T-helper 1 cell treated with Interleukin-12 subunit alpha and Interleukin-12 subunit beta and Interleukin-4 antibody, amounts not matched to agents 30 ng/mL and 1 ng/mL, for 36 hours (primary cell): ENCODE results near the gene PPP2R3C. TPM values are rescaled to one million over a fixed set of nuclear protein-coding genes. Genes with fewer than 3 reads are reported as not detected.
"Not testable (repeated sequence)": the region's sequence is repeated elsewhere in the genome, so short reads cannot be mapped to it uniquely, and the experiment has no call there.

ENCODE experiments used
- intact Hi-C: fragments of 100-400 bp; cut with micrococcal nuclease; formaldehyde crosslinking; loops from one replicate; pipeline ENCODE4 v1.15.1; 2024
- total RNA-seq: library from RNA; stranded (reverse); gene quantifications from 2 replicates; pipeline ENCODE4 v1.2.3, GENCODE V29; 2022

Gene PPP2R3C
- 43.1 and 44.2 TPM in 2 replicates for total RNA-seq

DNA sequence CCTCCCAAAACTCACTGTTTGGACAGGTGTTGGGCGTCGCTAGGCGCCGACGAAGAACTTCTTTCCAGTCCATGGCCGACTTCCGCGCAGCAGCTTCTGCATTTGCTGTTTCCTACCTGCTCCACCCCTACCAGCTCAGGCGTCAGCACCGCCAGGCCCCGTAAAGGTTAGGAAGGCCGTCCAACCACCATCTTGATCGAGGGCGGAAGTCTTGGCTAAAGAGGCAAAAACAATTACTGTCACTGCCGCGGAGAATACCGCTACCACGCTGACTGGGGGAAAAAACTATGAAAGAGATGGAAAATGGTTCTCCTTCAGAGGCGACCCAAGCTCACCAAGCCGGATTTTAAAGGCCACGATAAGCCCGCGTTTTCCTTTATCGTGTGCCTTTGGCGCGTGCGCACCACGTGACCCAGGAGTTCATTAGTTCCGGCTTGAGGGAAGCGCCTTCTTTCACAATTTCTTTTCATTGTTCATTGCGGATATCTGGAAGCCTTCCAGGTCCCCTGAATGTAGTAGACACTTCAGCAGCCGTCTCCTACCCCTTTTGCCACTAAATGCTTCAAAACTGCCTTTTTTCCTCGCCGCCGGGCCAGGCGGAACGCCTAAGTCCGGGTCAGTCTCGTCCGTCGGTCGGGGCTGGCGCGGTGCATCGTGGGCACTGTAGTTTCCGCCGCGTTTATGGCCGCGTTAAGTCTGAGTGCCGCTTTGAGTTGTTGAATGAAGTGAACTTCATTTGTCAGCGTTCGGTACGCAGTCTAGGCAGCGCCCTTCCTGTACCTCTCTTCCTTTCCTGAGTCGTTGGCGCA lies at the start of gene PPP2R3C, which contains the start of gene PRORP:
Gene PPP2R3C, minus strand, starts transcription at position 104 of the 809 bp plus-strand sequence. Its CDS starts 31 bp downstream, at position 73.
Gene PRORP, plus strand, starts transcription at position 666 of the 809 bp plus-strand sequence. CDS start 694 bp downstream, outside the sequence.
- intact Hi-C loops = loop anchor here (1.0 to 5.0 kb wide), 17 partner anchors 39 to 704 kb away; partner anchors contain the start of genes BRMS1L, CFL2, EAPP and FAM177A1

DNA sequence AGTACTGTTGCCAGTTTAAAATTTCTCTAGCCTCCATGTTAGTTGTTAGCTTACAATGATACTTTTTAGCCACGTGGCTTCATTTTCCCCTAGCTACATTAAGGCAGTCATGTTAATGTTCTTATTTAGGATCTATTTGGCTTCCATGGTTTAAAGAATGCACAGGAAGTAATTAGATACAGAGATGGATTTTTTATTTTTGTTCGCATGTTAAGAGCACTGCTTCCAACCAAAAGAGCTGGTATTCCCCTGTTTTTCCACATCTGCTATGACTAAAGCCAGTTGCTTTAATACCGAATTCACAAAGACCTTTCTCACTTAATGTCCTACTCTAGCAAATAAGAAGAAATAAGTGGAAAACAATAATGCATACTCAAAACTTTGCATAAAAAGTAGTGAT lies 45.7 kb upstream of the PPP2R3C start:
- intact Hi-C loops = no loop called here

DNA sequence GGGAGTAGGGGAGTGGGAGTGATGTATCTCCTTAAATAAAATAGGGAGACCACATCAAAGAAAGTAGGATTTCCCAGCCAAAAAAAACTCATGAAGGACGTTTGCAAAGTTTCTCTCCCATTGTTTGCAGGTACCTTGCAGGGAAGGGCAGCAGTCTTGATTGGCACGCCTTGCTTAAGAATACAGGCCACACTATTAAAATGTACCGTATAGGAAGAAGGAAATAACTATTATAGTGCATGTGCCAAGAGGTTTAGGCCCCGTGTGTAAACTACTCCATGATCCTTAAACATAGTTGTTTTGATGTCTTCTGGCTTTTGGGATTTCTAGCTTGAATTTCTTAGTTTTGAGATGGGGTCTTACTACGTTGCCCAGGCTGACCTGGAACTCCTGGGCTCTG lies 43.1 kb upstream of the PPP2R3C start:
- intact Hi-C loops = loop anchor here (5.0 kb wide), 1 partner anchor 37 kb away; no protein-coding TSS in a partner anchor

DNA sequence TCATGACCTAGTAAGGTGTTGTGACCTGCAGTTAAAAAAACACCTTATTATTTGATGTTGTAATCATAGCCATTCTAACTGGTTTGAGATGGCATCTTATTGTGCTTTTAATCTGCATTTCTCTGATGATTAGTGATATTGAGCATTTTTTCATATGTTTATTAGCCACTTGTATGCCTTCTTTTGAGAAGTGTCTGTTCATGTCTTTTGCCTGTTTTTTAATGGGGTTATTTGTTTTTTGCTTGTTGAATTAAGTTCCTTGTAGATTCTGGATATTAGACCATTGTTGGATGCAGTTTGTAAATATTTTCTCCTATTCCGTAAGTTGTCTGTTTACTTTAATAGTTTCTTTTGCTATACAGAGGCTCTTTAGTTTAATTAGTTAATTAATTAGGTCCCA lies 41.6 kb upstream of the PPP2R3C start:
- intact Hi-C loops = loop anchor here (5.0 kb wide), 1 partner anchor 39 kb away; no protein-coding TSS in a partner anchor

GRCh38 chr14:35161231-35161630 lies 39.4 kb upstream of the PPP2R3C start:
- intact Hi-C loops = loop anchor here (1.0 to 5.0 kb wide), 4 partner anchors 39 to 132 kb away; partner anchors contain the start of genes PRORP and PSMA6

- intact Hi-C loops = loop anchor here (2.0 to 5.0 kb wide), 3 partner anchors 42 to 133 kb away; partner anchors contain the start of gene PSMA6
Observed at GRCh38 chr14:35159742-35160409, 38.1 kb upstream of the PPP2R3C start.

DNA sequence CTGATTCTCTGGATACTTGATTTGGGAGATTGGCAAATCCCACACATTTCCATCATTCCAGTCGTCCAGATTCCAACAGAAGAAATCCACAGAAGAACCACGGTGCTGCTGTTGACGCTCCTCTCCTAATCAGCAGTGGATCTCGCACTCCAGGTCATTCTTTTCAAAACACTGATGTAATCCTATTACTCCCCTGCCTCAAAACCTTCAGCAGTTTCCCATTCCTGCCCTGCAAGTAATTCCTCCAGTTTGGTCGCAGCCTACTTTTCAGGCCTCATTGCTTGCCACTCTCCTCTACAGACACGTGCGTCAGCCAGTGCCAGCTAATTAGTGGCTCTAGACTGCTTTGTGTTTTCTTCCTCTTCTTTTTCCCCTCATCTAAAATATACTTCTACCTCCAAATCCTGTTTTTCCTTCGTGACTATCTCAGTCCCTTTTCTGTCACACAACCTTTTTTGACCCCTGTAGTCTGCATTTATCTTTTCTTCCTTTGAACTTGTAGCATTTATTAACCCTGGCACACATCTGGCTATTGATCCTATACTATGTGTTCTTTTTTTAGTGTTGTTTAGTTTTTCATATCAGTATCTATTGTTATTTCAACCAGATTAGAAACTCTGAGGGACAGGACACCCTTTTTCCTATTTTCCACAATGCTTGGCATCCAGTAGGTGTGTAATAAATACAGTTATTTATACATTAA lies 37.3 kb upstream of the PPP2R3C start:
- intact Hi-C loops = no loop called here

DNA sequence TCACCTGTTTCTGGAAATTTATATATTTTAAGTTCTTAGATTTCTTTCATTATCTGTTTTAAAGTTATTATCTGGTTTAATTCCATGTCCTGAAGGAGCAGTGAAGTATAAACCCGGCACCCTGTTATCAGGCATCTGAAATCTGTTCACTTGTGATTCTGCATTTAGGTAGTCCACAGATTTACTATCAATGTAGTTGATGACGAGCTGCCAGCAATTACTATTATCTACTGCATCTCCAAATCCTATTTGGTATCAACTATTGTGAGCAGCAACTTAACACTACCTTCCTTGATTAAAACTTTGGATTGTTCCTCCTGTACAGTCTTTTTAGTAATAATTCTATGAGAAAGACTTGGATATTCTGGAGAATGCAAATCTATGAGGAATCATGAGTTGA lies 36.7 kb upstream of the PPP2R3C start:
- intact Hi-C loops = no loop called here

DNA sequence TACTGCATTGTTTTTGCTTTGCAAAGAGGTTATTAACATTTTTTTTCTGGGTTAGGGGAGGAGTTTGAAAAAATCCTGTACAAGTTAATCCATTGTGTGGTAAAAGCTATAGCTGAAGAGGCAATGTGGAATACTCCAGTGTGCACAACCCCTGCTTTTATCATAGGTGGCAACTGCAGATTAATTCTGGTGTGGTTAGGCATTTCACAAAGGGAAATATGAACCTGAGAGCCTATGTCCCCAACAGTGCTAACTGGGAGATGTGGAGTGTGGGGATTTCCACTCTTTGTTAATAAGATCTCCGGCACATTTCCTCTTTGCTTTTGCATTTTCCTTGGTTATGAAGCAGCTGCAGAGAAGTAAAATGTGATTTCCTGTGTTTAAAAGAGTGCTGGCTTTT lies 34.2 kb upstream of the PPP2R3C start:
- intact Hi-C loops = loop anchor here (1.0 kb wide), 1 partner anchor 248 kb away; the partner anchor contains the start of gene NFKBIA

DNA sequence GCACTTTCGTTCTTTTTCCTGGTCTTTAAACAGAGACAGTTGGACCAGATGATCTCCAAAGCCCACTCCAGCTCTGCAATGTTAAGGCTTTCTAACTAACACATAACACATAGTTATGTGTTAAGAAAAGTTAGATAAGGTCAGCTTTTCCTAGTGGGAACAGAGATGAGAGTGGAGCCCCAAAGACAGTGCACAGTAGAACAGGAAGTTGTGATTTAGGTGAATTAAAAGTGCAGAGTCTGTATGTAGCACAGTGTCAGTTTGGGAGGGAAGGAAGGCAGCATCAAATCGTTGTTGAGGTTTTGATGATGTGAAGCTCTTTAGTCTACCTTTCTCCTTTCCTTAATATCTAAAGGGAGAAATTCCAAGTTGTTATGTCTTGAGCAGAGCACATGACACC lies 32.2 kb upstream of the PPP2R3C start:
- intact Hi-C loops = no loop called here

DNA sequence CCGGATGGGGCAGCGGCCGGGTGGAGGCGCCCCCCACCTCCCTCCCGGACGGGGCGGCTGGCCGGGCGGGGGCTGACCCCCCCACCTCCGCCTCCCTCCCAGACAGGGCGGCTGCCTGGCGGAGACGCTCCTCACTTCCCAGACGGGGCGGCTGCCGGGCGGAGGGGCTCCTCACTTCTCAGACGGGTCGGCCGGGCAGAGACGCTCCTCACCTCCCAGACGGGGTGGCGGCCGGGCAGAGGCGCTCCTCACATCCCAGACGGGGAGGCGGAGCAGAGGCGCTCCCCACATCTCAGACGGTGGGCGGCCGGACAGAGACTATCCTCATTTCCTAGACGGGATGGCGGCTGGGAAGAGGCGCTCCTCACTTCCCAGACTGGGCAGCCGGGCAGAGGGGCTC lies 30.7 kb upstream of the PPP2R3C start:
- intact Hi-C loops = not testable (repeated sequence)

- intact Hi-C loops = no loop called here
Observed at GRCh38 chr14:35149239-35149638, 27.4 kb upstream of the PPP2R3C start.

DNA sequence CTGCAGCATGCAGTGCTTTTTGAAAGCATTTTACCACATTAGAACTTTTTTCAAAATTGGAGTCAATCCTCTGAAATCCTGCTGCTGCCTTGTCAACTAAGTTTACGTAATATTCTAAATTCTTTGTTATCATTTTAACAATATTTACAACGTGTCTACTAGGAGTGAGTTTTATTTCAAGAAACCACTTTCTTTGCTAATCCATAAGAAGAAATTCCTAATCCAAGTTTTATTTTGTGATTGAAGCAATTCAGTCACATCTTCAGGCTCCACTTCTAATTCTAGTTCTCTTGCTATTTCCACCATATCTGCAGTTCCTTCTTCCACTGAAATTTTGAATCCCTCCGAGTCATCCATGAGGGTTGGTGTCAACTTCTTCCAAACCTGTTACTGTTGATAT lies 25.9 kb upstream of the PPP2R3C start:
- intact Hi-C loops = no loop called here

DNA sequence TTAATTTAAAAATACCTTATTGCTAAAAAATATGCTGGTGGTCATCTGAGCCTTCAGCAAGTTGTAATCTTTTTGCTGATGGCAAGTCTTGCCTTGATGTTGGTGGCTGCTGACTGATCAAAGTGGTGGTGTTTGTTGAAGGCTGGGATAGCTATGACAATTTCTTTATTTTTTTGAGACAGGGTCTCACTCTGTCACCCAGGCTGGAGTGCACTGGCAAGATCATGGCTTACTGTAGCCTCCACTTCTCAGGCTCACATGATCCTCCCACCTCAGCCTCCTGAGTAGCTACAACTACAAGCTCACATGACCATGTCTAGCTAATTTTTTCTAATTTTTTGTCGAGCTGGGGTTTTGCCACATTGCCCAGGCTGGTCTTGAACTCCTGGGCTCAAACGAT lies 25.4 kb upstream of the PPP2R3C start:
- intact Hi-C loops = no loop called here

DNA sequence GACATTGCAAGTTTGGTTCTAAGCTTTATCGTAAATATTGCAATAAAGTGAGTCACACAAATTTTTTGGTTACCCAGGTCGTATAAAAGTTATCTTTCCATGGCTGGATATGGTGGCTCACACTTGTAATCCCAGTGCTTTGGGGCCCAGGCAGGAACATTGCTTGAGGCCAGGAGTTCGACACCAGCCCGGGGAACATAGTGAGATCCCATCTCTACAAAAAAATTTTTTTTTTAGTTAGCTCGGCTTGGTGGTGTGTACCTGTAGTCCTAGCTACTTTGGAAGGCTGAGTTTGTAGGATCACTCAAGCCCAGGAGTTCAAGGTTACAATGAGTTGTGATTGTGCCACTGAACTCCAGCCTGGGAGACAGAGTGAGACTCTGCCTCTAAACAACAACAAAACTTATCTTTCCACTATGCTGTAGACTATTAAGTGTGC lies 24.9 kb upstream of the PPP2R3C start:
- intact Hi-C loops = no loop called here

- intact Hi-C loops = loop anchor here (1.0 kb wide), 1 partner anchor 543 kb away; no protein-coding TSS in a partner anchor
Observed at GRCh38 chr14:35144029-35144428, 22.2 kb upstream of the PPP2R3C start.

- intact Hi-C loops = loop anchor here (1.0 kb wide), 8 partner anchors 74 to 673 kb away; partner anchors contain the start of gene PSMA6
Observed at GRCh38 chr14:35140718-35141581, 19.2 kb upstream of the PPP2R3C start.

- intact Hi-C loops = no loop called here
Observed at GRCh38 chr14:35138585-35138984, 16.8 kb upstream of the PPP2R3C start.

DNA sequence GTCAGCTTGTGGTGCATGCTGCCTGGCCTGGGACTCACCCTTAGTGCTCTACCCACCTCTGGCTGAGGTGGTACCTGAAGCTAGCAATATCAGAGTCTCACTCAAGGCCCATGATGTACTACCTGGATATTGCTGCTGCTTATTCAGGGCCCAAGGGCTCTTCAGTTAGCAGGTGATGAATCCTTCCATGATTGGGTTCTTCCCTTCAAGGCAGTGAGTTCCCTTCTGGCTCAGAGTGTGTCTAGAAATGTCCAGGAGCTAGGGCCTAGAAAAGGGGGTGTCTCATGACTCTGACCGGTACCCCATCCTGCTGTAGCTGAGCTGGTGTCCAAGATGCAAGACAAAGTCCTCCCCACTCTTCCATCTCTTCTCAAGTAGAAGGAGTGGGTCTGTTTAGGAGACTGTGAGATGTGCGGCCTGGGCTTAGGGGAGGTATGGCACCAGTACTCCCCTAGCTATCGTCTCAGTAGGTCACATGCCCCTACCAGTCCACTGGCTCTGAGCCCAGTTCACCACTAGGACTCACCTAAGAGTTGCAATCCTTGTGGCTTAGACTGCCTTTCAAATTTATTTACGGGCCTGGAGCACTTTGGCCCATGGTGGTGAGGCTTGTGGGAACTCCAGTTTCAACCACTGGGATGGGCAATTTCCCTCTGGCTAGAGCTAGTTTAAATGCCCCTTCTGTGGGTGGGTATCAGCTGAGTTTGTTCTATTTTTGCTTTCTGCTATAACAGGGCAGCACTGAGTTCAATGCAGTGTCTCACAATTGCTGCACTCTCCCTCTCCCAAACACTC lies 12.7 kb upstream of the PPP2R3C start:
- intact Hi-C loops = no loop called here
